ENCODE measurements around the gene LIPA. TPM values are rescaled to one million over a fixed set of nuclear protein-coding genes. Genes with fewer than 3 reads are reported as not detected.

Gene LIPA
- total RNA-seq, 1 donor: 46.7 TPM

- peaks cover 40% of the 10 kb centered on the region for H3K4me1 ChIP-seq (ENCODE audit: insufficient read depth, low read length)
- H3K9me3 ChIP-seq (ENCODE audit: low read depth, low read length): no peaks in the 10 kb centered on the region
- no peaks in the 10 kb centered on the region for H4K20me1 ChIP-seq (ENCODE audit: insufficient read depth, low read length)
- no peak overlapping the region for H3K4me3 ChIP-seq (ENCODE audit: insufficient read depth, low read length)
- TF ChIP-seq CTCF (IDR thresholded peaks at IDR 0.05; ENCODE audit: extremely low read depth, low read depth, low read length): no peak
- H3K27me3 ChIP-seq (ENCODE audit: insufficient read depth, low read length): no peaks in the 10 kb centered on the region
- H3K27ac ChIP-seq (ENCODE audit: low read depth, low read length): peak overlapping the region; percentile 69
- H2AFZ ChIP-seq (ENCODE audit: low read length): no peak overlapping the region
- DNase-seq (ENCODE audit: insufficient read length, low spot score, missing footprints): peak; percentile 63
- H3K79me2 ChIP-seq (ENCODE audit: insufficient read depth, low read length): no peaks in the 10 kb centered on the region
- H3K36me3 ChIP-seq (ENCODE audit: insufficient read depth, low read length): no peaks in the 10 kb centered on the region
- peak overlapping the region; percentile 51 for H3K4me2 ChIP-seq (ENCODE audit: insufficient read depth, low read length)
Observed at GRCh38 chr10:89263091-89263490, 11.5 kb upstream of the LIPA start.

GRCh38 chr10:89262086-89263051 lies 10.8 kb upstream of the LIPA start:
- no peaks in the 10 kb centered on the region for H3K79me2 ChIP-seq (ENCODE audit: insufficient read depth, low read length)
- TF ChIP-seq CTCF (IDR thresholded peaks at IDR 0.05; ENCODE audit: extremely low read depth, low read depth, low read length): no peak
- no peaks in the 10 kb centered on the region for H4K20me1 ChIP-seq (ENCODE audit: insufficient read depth, low read length)
- no peaks in the 10 kb centered on the region for H3K36me3 ChIP-seq (ENCODE audit: insufficient read depth, low read length)
- H3K9me3 ChIP-seq (ENCODE audit: low read depth, low read length): no peaks in the 10 kb centered on the region
- no peak overlapping the region for H3K4me3 ChIP-seq (ENCODE audit: insufficient read depth, low read length)
- H3K27me3 ChIP-seq (ENCODE audit: insufficient read depth, low read length): no peaks in the 10 kb centered on the region
- no peak overlapping the region for H2AFZ ChIP-seq (ENCODE audit: low read length)
- peak overlapping the region; percentile 69 for H3K27ac ChIP-seq (ENCODE audit: low read depth, low read length)
- DNase-seq (ENCODE audit: insufficient read length, low spot score, missing footprints): no peak
- H3K4me2 ChIP-seq (ENCODE audit: insufficient read depth, low read length): peak overlapping the region; percentile 51
- H3K4me1 ChIP-seq (ENCODE audit: insufficient read depth, low read length): peaks cover 40% of the 10 kb centered on the region

- H3K36me3 ChIP-seq (ENCODE audit: insufficient read depth, low read length): no peaks in the 10 kb centered on the region
- H3K4me2 ChIP-seq (ENCODE audit: insufficient read depth, low read length): no peak overlapping the region
- H3K4me1 ChIP-seq (ENCODE audit: insufficient read depth, low read length): peaks cover 35% of the 10 kb centered on the region
- no peak overlapping the region for H3K4me3 ChIP-seq (ENCODE audit: insufficient read depth, low read length)
- no peaks in the 10 kb centered on the region for H3K79me2 ChIP-seq (ENCODE audit: insufficient read depth, low read length)
- H3K27me3 ChIP-seq (ENCODE audit: insufficient read depth, low read length): no peaks in the 10 kb centered on the region
- no peaks in the 10 kb centered on the region for H4K20me1 ChIP-seq (ENCODE audit: insufficient read depth, low read length)
- no peaks in the 10 kb centered on the region for H3K9me3 ChIP-seq (ENCODE audit: low read depth, low read length)
- DNase-seq (ENCODE audit: insufficient read length, low spot score, missing footprints): no peak
- TF ChIP-seq CTCF (IDR thresholded peaks at IDR 0.05; ENCODE audit: extremely low read depth, low read depth, low read length): no peak
- no peak overlapping the region for H3K27ac ChIP-seq (ENCODE audit: low read depth, low read length)
- no peak overlapping the region for H2AFZ ChIP-seq (ENCODE audit: low read length)
Observed at GRCh38 chr10:89258881-89259280, 7.3 kb upstream of the LIPA start.

GRCh38 chr10:89257581-89257980 lies 6.0 kb upstream of the LIPA start:
- no peak for TF ChIP-seq CTCF (IDR thresholded peaks at IDR 0.05; ENCODE audit: extremely low read depth, low read depth, low read length)
- H4K20me1 ChIP-seq (ENCODE audit: insufficient read depth, low read length): no peaks in the 10 kb centered on the region
- H3K36me3 ChIP-seq (ENCODE audit: insufficient read depth, low read length): no peaks in the 10 kb centered on the region
- H2AFZ ChIP-seq (ENCODE audit: low read length): peak overlapping the region; percentile 19
- H3K9me3 ChIP-seq (ENCODE audit: low read depth, low read length): no peaks in the 10 kb centered on the region
- H3K4me1 ChIP-seq (ENCODE audit: insufficient read depth, low read length): peaks cover 22% of the 10 kb centered on the region
- H3K4me3 ChIP-seq (ENCODE audit: insufficient read depth, low read length): no peak overlapping the region
- H3K27ac ChIP-seq (ENCODE audit: low read depth, low read length): no peak overlapping the region
- DNase-seq (ENCODE audit: insufficient read length, low spot score, missing footprints): no peak
- H3K27me3 ChIP-seq (ENCODE audit: insufficient read depth, low read length): no peaks in the 10 kb centered on the region
- H3K79me2 ChIP-seq (ENCODE audit: insufficient read depth, low read length): no peaks in the 10 kb centered on the region
- no peak overlapping the region for H3K4me2 ChIP-seq (ENCODE audit: insufficient read depth, low read length)

Measured in osteoblast (primary cell).